22Rv1 (cell line): ENCODE results near the gene SDF2L1.

Experiments used
- ZFX ChIP-seq: fragments of 450-650 bp; IDR thresholded peaks from 2 replicates; pipeline ENCODE4 v1.6.1; 2017; ENCODE audit warnings: antibody characterized with exemption, borderline replicate concordance
- TF ChIP-seq, protein P1 (sequence below): fragments of 450-650 bp; IDR thresholded peaks from 2 replicates; pipeline ENCODE4 v1.5.1; 2017; ENCODE audit warnings: mild to moderate bottlenecking

DNA sequence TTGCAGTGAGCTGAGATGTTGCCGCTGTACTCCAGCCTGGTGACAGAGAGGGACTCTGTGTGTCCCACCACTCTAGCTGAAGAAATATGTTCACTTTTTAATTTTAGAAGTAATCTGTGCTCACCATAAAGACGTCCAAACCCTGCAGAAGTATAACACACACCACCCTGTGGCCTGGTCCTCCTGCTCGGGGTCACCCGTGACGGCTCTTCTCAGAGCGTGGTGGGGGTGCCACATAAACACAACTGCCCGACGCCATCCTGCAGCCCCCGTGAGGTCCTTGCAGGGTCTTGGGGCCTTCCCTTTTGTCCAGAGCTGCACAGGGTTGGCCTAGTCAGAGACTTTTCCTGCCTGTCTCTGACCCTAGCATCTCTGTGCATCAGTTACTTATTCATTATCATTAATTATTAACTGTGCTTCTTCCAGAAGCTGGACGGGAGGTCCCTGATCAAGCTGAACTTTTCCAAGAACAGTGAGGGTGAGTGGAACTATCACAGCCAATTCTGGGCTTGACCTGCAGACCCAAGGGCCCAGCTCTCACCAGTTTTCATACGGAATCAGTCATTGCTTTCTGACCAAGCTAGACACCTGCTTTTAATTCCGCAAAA is 32.6 kb downstream of the SDF2L1 start:
- TF ChIP-seq, protein P1, sequence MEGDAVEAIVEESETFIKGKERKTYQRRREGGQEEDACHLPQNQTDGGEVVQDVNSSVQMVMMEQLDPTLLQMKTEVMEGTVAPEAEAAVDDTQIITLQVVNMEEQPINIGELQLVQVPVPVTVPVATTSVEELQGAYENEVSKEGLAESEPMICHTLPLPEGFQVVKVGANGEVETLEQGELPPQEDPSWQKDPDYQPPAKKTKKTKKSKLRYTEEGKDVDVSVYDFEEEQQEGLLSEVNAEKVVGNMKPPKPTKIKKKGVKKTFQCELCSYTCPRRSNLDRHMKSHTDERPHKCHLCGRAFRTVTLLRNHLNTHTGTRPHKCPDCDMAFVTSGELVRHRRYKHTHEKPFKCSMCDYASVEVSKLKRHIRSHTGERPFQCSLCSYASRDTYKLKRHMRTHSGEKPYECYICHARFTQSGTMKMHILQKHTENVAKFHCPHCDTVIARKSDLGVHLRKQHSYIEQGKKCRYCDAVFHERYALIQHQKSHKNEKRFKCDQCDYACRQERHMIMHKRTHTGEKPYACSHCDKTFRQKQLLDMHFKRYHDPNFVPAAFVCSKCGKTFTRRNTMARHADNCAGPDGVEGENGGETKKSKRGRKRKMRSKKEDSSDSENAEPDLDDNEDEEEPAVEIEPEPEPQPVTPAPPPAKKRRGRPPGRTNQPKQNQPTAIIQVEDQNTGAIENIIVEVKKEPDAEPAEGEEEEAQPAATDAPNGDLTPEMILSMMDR: no peak
- no peak for TF ChIP-seq ZFX
